ENCODE data around the gene VSTM5.
"Not testable (repeated sequence)": the region's sequence is repeated elsewhere in the genome, so short reads cannot be mapped to it uniquely, and the experiment has no call there.

VSTM5 gene

GRCh38 chr11:93796441-93797231, 53.8 kb downstream of the VSTM5 start:
- no peak for DNase-seq (ENCODE audit: low read depth)

GRCh38 chr11:93791493-93791892, 58.9 kb downstream of the VSTM5 start:
- no peak for DNase-seq (ENCODE audit: low read depth)

- DNase-seq (ENCODE audit: low read depth), result no peak
These were observed 65.5 kb downstream of the VSTM5 start for GRCh38 chr11:93784935-93785360.

- peak; percentile 77 for DNase-seq (ENCODE audit: low read depth)
These were observed 66.1 kb downstream of the VSTM5 start, which contains the start of gene MED17 for GRCh38 chr11:93784145-93784934. TSS of gene MED17 (plus strand) at chr11:93784282. CDS start at chr11:93784514, 232 bp downstream.

GRCh38 chr11:93783765-93784144, 66.7 kb downstream of the VSTM5 start:
- DNase-seq (ENCODE audit: low read depth), result no peak

- DNase-seq (ENCODE audit: low read depth), result no peak
These were observed 67.1 kb downstream of the VSTM5 start for GRCh38 chr11:93783362-93783761.

GRCh38 chr11:93775289-93775688, 75.1 kb downstream of the VSTM5 start:
- no peak for DNase-seq (ENCODE audit: low read depth)

- DNase-seq (ENCODE audit: low read depth), result not testable (repeated sequence)
These were observed 75.9 kb downstream of the VSTM5 start for GRCh38 chr11:93774560-93774959.

- DNase-seq (ENCODE audit: low read depth), result no peak
These were observed 76.7 kb downstream of the VSTM5 start for GRCh38 chr11:93773601-93774200.

- no peak for DNase-seq (ENCODE audit: low read depth)
These were observed 77.4 kb downstream of the VSTM5 start for GRCh38 chr11:93773045-93773477.

- DNase-seq (ENCODE audit: low read depth), result no peak
These were observed 78.3 kb downstream of the VSTM5 start for GRCh38 chr11:93772123-93772522.

- no peak for DNase-seq (ENCODE audit: low read depth)
These were observed 80.3 kb downstream of the VSTM5 start for GRCh38 chr11:93770160-93770559.
